GM12874 (cell line): ENCODE measurements around the gene HDAC4.

Experiments used
- CTCF ChIP-seq: IDR thresholded peaks from 2 replicates; pipeline ENCODE4 v1.5.1; 2011; ENCODE audit warnings: low read depth, mild to moderate bottlenecking, control low read depth, low read length, moderate library complexity; ENCODE audit not compliant: insufficient read depth

Gene HDAC4

GRCh38 chr2:239245107-239245506 is 155.7 kb downstream of the HDAC4 start:
- no peak for TF ChIP-seq CTCF

GRCh38 chr2:239244625-239245024 is 156.2 kb downstream of the HDAC4 start:
- no peak for TF ChIP-seq CTCF

GRCh38 chr2:239241431-239241960 is 159.3 kb downstream of the HDAC4 start:
- no peak for TF ChIP-seq CTCF

GRCh38 chr2:239240414-239240881 is 160.4 kb downstream of the HDAC4 start:
- TF ChIP-seq CTCF: no peak

- no peak for TF ChIP-seq CTCF
Observed at GRCh38 chr2:239239607-239240413, 161.0 kb downstream of the HDAC4 start.

- no peak for TF ChIP-seq CTCF
Observed at GRCh38 chr2:239238839-239239606, 161.8 kb downstream of the HDAC4 start.

- TF ChIP-seq CTCF: no peak
Observed at GRCh38 chr2:239238381-239238780, 162.4 kb downstream of the HDAC4 start.
